ENCODE data around the gene NAPG. TPM values are rescaled to one million over a fixed set of nuclear protein-coding genes. Genes with fewer than 3 reads are reported as not detected.

Gene NAPG
- total RNA-seq, 1 donor from 2014 or later, result 33.2 TPM

- no peaks in the 10 kb centered on the region for H3K36me3 ChIP-seq (ENCODE audit: insufficient read depth, low read length)
- H2AFZ ChIP-seq (ENCODE audit: low read depth, low read length), result no peak overlapping the region
- Mint-ChIP-seq H3K27me3 (ENCODE audit: low read depth, unreplicated experiment) (peaks cover 7% of the 10 kb centered on the region), H3K4me3 (ENCODE audit: unreplicated experiment) (no peak overlapping the region), H3K36me3 (ENCODE audit: low read depth, unreplicated experiment) (peaks cover 1% of the 10 kb centered on the region), H3K9me3 (ENCODE audit: unreplicated experiment) (peaks cover 3% of the 10 kb centered on the region), H3K4me1 (ENCODE audit: low read depth, unreplicated experiment) (no peaks in the 10 kb centered on the region), H3K27ac (ENCODE audit: unreplicated experiment) (no peak overlapping the region)
- H3K9me3 ChIP-seq (ENCODE audit: insufficient read depth, low read depth, low read length), result no peaks in the 10 kb centered on the region
- no peak overlapping the region for H3K27ac ChIP-seq (ENCODE audit: low read depth, low read length)
- TF ChIP-seq CTCF (IDR thresholded peaks at IDR 0.05; ENCODE audit: insufficient read depth, low read depth, low read length), result no peak
- no peak for TF ChIP-seq EZH2 (IDR thresholded peaks at IDR 0.05; ENCODE audit: insufficient read depth, low read length)
- H3K4me3 ChIP-seq (ENCODE audit: insufficient read depth, low read depth, low read length), result no peak overlapping the region
- FAIRE-seq (no peak), DNase-seq (ENCODE audit: low read depth) (no peak)
- H3K4me2 ChIP-seq (ENCODE audit: low read length), result no peak overlapping the region
- peaks cover 3% of the 10 kb centered on the region for H3K4me1 ChIP-seq (ENCODE audit: insufficient read depth, low read length)
- H4K20me1 ChIP-seq (ENCODE audit: insufficient read depth, low read length), result no peaks in the 10 kb centered on the region
- no peak overlapping the region for H3K9ac ChIP-seq (ENCODE audit: low read length)
- peaks cover 2% of the 10 kb centered on the region for H3K27me3 ChIP-seq (ENCODE audit: insufficient read depth, low read length)
- no peaks in the 10 kb centered on the region for H3K79me2 ChIP-seq (ENCODE audit: insufficient read depth, low read length)
Observed at GRCh38 chr18:10477121-10477862, 48.5 kb upstream of the NAPG start.

DNA sequence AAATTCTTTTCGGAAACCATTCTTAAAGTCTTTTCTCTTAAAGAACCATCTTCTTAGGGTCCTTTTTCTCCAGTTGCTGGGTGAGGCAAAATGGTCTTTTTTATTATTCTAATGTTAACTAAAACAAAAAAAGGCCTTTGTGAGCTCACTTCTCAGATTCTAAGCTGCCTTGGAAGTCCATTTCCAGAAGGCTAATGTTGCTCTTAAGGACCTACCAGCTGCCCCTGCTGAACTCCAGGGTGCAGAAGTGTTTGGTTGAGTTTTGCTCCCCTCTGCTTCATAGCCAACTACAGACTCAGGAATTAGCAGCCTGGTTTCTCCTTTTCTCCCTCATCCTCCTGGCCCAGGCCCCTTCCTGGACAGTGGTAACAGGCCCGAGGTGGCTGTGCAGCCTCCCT is 48.0 kb upstream of the NAPG start:
- Histone ChIP-seq H4K20me1 (ENCODE audit: insufficient read depth, low read length) (no peaks in the 10 kb centered on the region), H3K9ac (ENCODE audit: low read length) (no peak overlapping the region), H2AFZ (ENCODE audit: low read depth, low read length) (no peak overlapping the region), H3K27ac (ENCODE audit: low read depth, low read length) (no peak overlapping the region), H3K4me1 (ENCODE audit: insufficient read depth, low read length) (peaks cover 3% of the 10 kb centered on the region), H3K27me3 (ENCODE audit: insufficient read depth, low read length) (peaks cover 2% of the 10 kb centered on the region), H3K4me3 (ENCODE audit: insufficient read depth, low read depth, low read length) (no peak overlapping the region), H3K9me3 (ENCODE audit: insufficient read depth, low read depth, low read length) (no peaks in the 10 kb centered on the region), H3K4me2 (ENCODE audit: low read length) (no peak overlapping the region), H3K36me3 (ENCODE audit: insufficient read depth, low read length) (no peaks in the 10 kb centered on the region), H3K79me2 (ENCODE audit: insufficient read depth, low read length) (no peaks in the 10 kb centered on the region)
- FAIRE-seq (no peak), DNase-seq (ENCODE audit: low read depth) (no peak)
- TF ChIP-seq CTCF (IDR thresholded peaks at IDR 0.05; ENCODE audit: insufficient read depth, low read depth, low read length) (no peak), EZH2 (IDR thresholded peaks at IDR 0.05; ENCODE audit: insufficient read depth, low read length) (no peak)
- no peak overlapping the region for H3K27ac Mint-ChIP-seq (ENCODE audit: unreplicated experiment)
- peaks cover 3% of the 10 kb centered on the region for H3K9me3 Mint-ChIP-seq (ENCODE audit: unreplicated experiment)
- no peaks in the 10 kb centered on the region for H3K4me1 Mint-ChIP-seq (ENCODE audit: low read depth, unreplicated experiment)
- H3K36me3 Mint-ChIP-seq (ENCODE audit: low read depth, unreplicated experiment), result peaks cover 1% of the 10 kb centered on the region
- peaks cover 7% of the 10 kb centered on the region for H3K27me3 Mint-ChIP-seq (ENCODE audit: low read depth, unreplicated experiment)
- no peak overlapping the region for H3K4me3 Mint-ChIP-seq (ENCODE audit: unreplicated experiment)

- Histone ChIP-seq H3K9me3 (ENCODE audit: insufficient read depth, low read depth, low read length) (no peaks in the 10 kb centered on the region), H3K9ac (ENCODE audit: low read length) (no peak overlapping the region), H3K4me2 (ENCODE audit: low read length) (no peak overlapping the region), H2AFZ (ENCODE audit: low read depth, low read length) (no peak overlapping the region), H3K79me2 (ENCODE audit: insufficient read depth, low read length) (no peaks in the 10 kb centered on the region), H3K27me3 (ENCODE audit: insufficient read depth, low read length) (peaks cover 2% of the 10 kb centered on the region), H3K36me3 (ENCODE audit: insufficient read depth, low read length) (no peaks in the 10 kb centered on the region), H4K20me1 (ENCODE audit: insufficient read depth, low read length) (no peaks in the 10 kb centered on the region), H3K4me1 (ENCODE audit: insufficient read depth, low read length) (no peaks in the 10 kb centered on the region), H3K27ac (ENCODE audit: low read depth, low read length) (no peak overlapping the region), H3K4me3 (ENCODE audit: insufficient read depth, low read depth, low read length) (no peak overlapping the region)
- Mint-ChIP-seq H3K27me3 (ENCODE audit: low read depth, unreplicated experiment) (peaks cover 5% of the 10 kb centered on the region), H3K4me1 (ENCODE audit: low read depth, unreplicated experiment) (no peaks in the 10 kb centered on the region), H3K9me3 (ENCODE audit: unreplicated experiment) (peaks cover 8% of the 10 kb centered on the region), H3K4me3 (ENCODE audit: unreplicated experiment) (no peak overlapping the region), H3K27ac (ENCODE audit: unreplicated experiment) (no peak overlapping the region), H3K36me3 (ENCODE audit: low read depth, unreplicated experiment) (no peaks in the 10 kb centered on the region)
- TF ChIP-seq EZH2 (IDR thresholded peaks at IDR 0.05; ENCODE audit: insufficient read depth, low read length) (no peak), CTCF (IDR thresholded peaks at IDR 0.05; ENCODE audit: insufficient read depth, low read depth, low read length) (no peak)
- no peak for FAIRE-seq
- no peak for DNase-seq (ENCODE audit: low read depth)
Observed at GRCh38 chr18:10481831-10482230, 44.0 kb upstream of the NAPG start.

Data from astrocyte (in vitro differentiated cells and primary cell).